GM10248 (cell line): ENCODE measurements around the gene AUTS2.

Source experiments
- CTCF ChIA-PET: fragments of 300-600 bp; sonication (Branson Sonifier 250); formaldehyde crosslinking; extraction: SDS; loops from one replicate; lab custom pipeline; 2021; ENCODE audit warnings: antibody characterized with exemption; lab: Yijun Ruan, JAX
- POLR2A ChIA-PET: fragments of 350-650 bp; sonication (Branson Sonifier 250); formaldehyde crosslinking; extraction: SDS; loops from one replicate; lab custom pipeline; 2020; ENCODE audit warnings: antibody characterized with exemption; lab: Yijun Ruan, JAX
- DNase-seq: peaks from one replicate; pipeline ENCODE4 v3.0.0; 2012; ENCODE audit errors: extremely low spot score
- CTCF ChIP-seq: IDR thresholded peaks from 2 replicates; pipeline ENCODE4 v1.5.1; 2012; ENCODE audit warnings: mild to moderate bottlenecking, low read depth; ENCODE audit errors: extremely low read depth, missing control alignments, control extremely low read depth

AUTS2 gene

GRCh38 chr7:70533614-70534013 lies 935.3 kb downstream of the AUTS2 start:
- ChIA-PET POLR2A (no interaction called here), CTCF (interaction anchor here (1.1 kb wide), 1 partner anchor 12 kb away, joined by 3 read pairs; no protein-coding TSS in a partner anchor)
- DNase-seq, result no peak
- no peak for TF ChIP-seq CTCF

GRCh38 chr7:70539205-70539604 lies 940.9 kb downstream of the AUTS2 start:
- no peak for TF ChIP-seq CTCF
- no peak for DNase-seq
- CTCF ChIA-PET, result no interaction called here
- POLR2A ChIA-PET, result no interaction called here

- ChIA-PET POLR2A (no interaction called here), CTCF (no interaction called here)
- no peak for DNase-seq
- no peak for TF ChIP-seq CTCF
These were observed 941.3 kb downstream of the AUTS2 start for GRCh38 chr7:70539617-70540016.

- TF ChIP-seq CTCF, result no peak
- CTCF ChIA-PET, result interaction anchor here (1.8 kb wide), 1 partner anchor 9 kb away, joined by 3 read pairs; no protein-coding TSS in a partner anchor
These were observed 942.4 kb downstream of the AUTS2 start for GRCh38 chr7:70540641-70541040.

GRCh38 chr7:70542750-70543376 lies 944.6 kb downstream of the AUTS2 start:
- no peak for TF ChIP-seq CTCF
- DNase-seq, result no peak
- CTCF ChIA-PET, result interaction anchor here (1.0 to 1.7 kb wide), 2 partner anchors 15 to 28 kb away, joined by 3 read pairs; no protein-coding TSS in a partner anchor
- POLR2A ChIA-PET, result no interaction called here

More at GRCh38 chr7:70540641-70541040, 942.4 kb downstream of the AUTS2 start:
- POLR2A ChIA-PET, result no interaction called here
- no peak for DNase-seq

GRCh38 chr7:70544016-70544415 lies 945.7 kb downstream of the AUTS2 start:
- no peak for DNase-seq
- ChIA-PET CTCF (interaction anchor here (1.3 kb wide), 1 partner anchor 11 kb away, joined by 3 read pairs; no protein-coding TSS in a partner anchor), POLR2A (interaction anchor here (0.7 kb wide), 1 partner anchor 303 kb away, joined by 4 read pairs; no protein-coding TSS in a partner anchor)
- no peak for TF ChIP-seq CTCF

- ChIA-PET CTCF (interaction anchor here (1.6 kb wide), 1 partner anchor 12 kb away, joined by 3 read pairs; no protein-coding TSS in a partner anchor), POLR2A (no interaction called here)
- no peak for TF ChIP-seq CTCF
- no peak for DNase-seq
These were observed 946.9 kb downstream of the AUTS2 start for GRCh38 chr7:70545214-70545613.
